Measurements from ENCODE around the gene PDIK1L.
"Not testable (repeated sequence)": the region's sequence is repeated elsewhere in the genome, so short reads cannot be mapped to it uniquely, and the experiment has no call there.

Gene PDIK1L

DNA sequence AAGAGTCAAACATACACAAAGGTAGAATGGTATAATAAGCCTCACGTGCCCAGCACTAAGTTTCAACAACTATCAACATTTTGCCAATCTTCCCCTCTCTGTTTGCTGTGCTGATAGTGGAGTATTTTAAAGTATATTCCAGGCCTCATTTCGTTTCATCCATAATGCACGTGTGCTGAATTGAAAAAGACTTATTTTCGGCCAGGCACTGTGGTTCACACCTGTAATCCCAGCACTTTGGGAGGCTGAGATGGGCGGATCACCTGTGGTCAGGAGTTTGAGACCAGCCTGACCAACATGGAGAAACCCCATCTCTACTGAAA, 6.4 kb upstream of the PDIK1L start:
- H2BK15ac ChIP-seq (ENCODE audit: low read length); H3K4ac ChIP-seq (ENCODE audit: low read length); DNase-seq (ENCODE audit: low spot score); H2AK5ac ChIP-seq (ENCODE audit: low read depth, low read length); H3K79me1 ChIP-seq (ENCODE audit: low read depth, low read length); H4K91ac ChIP-seq (ENCODE audit: low read depth, low read length, poor library complexity); H3K27ac ChIP-seq (replicated peaks; ENCODE audit: low read length); H3K9me3 ChIP-seq (replicated peaks in 1 of 2; ENCODE audit: control insufficient read depth in 2 of 2, insufficient read depth in 1 of 2, low read depth in 1 of 2, low read length in 2 of 2); H2BK120ac ChIP-seq (ENCODE audit: low read depth, low read length); H3K4me2 ChIP-seq (ENCODE audit: insufficient read depth, low read length, poor library complexity, severe bottlenecking); H3K4me3 ChIP-seq (ENCODE audit: low read length in 2 of 2); H2BK12ac ChIP-seq (ENCODE audit: low read length); H3K36me3 ChIP-seq (replicated peaks in 1 of 2; ENCODE audit: control insufficient read depth in 2 of 2, insufficient read depth in 2 of 2, low read length in 2 of 2); H3K18ac ChIP-seq (ENCODE audit: low read length); H3K23ac ChIP-seq (ENCODE audit: low read depth, low read length, poor library complexity); H3K4me1 ChIP-seq (ENCODE audit: control insufficient read depth in 2 of 2, insufficient read depth in 1 of 2, low read depth in 1 of 2, low read length in 2 of 2); H2BK5ac ChIP-seq (ENCODE audit: low read length); H3K14ac ChIP-seq (ENCODE audit: low read length); H4K8ac ChIP-seq (ENCODE audit: low read depth, low read length); H3K9ac ChIP-seq (ENCODE audit: low read depth, low read length, poor library complexity): not testable (repeated sequence)
- H2AFZ ChIP-seq (ENCODE audit: low read length): peak overlapping the region; percentile 73
- no CpG with 5 or more reads among the region's 5 CpGs for WGBS, 2 donors (ENCODE audit: extremely low coverage in 2 of 2, insufficient read length in 2 of 2, insufficient replicate concordance in 1 of 2)
- peaks cover 0 to 16% (median 0%) of the 10 kb centered on the region in 3 experiments for H3K27me3 ChIP-seq (ENCODE audit: control insufficient read depth in 3 of 3, insufficient read depth in 3 of 3, low read depth in 1 of 3, low read length in 3 of 3)

DNA sequence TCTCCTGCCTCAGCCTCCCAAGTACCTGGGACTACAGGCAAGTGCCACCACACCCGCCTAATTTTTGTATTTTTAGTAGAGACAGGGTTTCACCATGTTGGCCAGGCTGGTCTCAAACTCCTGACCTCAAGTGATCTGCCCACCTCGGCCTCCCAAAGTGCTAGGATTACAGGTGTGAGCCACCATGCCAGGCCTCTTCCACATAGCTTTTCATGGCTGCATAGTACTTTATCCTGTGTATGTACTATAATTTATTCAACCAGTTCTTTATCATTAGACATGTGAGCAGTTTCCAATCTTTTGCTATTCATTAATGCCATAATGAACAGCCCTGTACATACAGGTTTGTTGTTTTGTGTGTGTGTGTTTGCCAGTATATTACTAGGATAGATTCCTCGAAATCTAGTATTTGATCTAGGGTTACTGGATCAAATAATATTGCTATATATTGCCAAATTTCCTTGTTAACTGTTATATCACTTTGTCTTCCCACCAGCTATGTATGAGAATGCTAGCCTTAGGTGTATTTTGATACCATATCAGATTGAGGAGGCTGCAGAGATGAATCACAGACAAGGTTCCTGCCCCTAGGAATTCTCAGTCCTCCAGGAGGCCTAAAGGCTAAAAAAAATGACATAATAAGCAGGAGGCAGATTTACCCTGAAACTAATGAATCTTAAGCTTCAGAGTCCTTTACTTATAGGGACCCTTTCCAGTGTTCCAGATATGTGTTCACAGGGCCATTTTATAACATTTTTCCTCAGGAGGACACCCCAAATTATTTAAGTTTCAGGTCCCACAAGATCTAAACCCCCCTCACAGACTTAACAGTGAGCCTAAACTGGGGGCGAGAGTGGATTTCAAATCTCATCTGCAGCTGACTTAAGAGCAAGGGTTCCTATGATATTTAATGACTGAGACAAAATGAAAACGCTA, 2.1 kb upstream of the PDIK1L start:
- Histone ChIP-seq H3K4me2 (ENCODE audit: insufficient read depth, low read length, poor library complexity, severe bottlenecking) (no peak overlapping the region), H3K36me3 (replicated peaks in 1 of 2; ENCODE audit: control insufficient read depth in 2 of 2, insufficient read depth in 2 of 2, low read length in 2 of 2) (peaks cover 5 to 11% of the 10 kb centered on the region in 2 donors), H2AK5ac (ENCODE audit: low read depth, low read length) (no peak overlapping the region), H2BK5ac (ENCODE audit: low read length) (no peak overlapping the region), H3K14ac (ENCODE audit: low read length) (no peak overlapping the region), H2BK12ac (ENCODE audit: low read length) (no peak overlapping the region), H4K8ac (ENCODE audit: low read depth, low read length) (no peak overlapping the region), H3K27ac (replicated peaks; ENCODE audit: low read length) (no peak overlapping the region), H3K23ac (ENCODE audit: low read depth, low read length, poor library complexity) (no peak overlapping the region), H3K4me3 (ENCODE audit: low read length in 2 of 2) (peak overlapping the region in 1 of 2 donors; percentile 99), H2BK15ac (ENCODE audit: low read length) (no peak overlapping the region), H3K27me3 (ENCODE audit: control insufficient read depth in 3 of 3, insufficient read depth in 3 of 3, low read depth in 1 of 3, low read length in 3 of 3) (no peaks in the 10 kb centered on the region), H3K9ac (ENCODE audit: low read depth, low read length, poor library complexity) (no peak overlapping the region), H4K91ac (ENCODE audit: low read depth, low read length, poor library complexity) (no peak overlapping the region), H3K9me3 (replicated peaks in 1 of 2; ENCODE audit: control insufficient read depth in 2 of 2, insufficient read depth in 1 of 2, low read depth in 1 of 2, low read length in 2 of 2) (no peaks in the 10 kb centered on the region), H2AFZ (ENCODE audit: low read length) (no peak overlapping the region), H3K18ac (ENCODE audit: low read length) (no peak overlapping the region), H3K4ac (ENCODE audit: low read length) (no peak overlapping the region), H3K4me1 (ENCODE audit: control insufficient read depth in 2 of 2, insufficient read depth in 1 of 2, low read depth in 1 of 2, low read length in 2 of 2) (peaks cover 6 to 13% of the 10 kb centered on the region in 2 donors), H3K79me1 (ENCODE audit: low read depth, low read length) (peaks cover 3% of the 10 kb centered on the region), H2BK120ac (ENCODE audit: low read depth, low read length) (no peak overlapping the region)
- WGBS, 2 donors (ENCODE audit: extremely low coverage in 2 of 2, insufficient read length in 2 of 2, insufficient replicate concordance in 1 of 2): no CpG with 5 or more reads among the region's 5 CpGs
- DNase-seq (ENCODE audit: low spot score): no peak

DNA sequence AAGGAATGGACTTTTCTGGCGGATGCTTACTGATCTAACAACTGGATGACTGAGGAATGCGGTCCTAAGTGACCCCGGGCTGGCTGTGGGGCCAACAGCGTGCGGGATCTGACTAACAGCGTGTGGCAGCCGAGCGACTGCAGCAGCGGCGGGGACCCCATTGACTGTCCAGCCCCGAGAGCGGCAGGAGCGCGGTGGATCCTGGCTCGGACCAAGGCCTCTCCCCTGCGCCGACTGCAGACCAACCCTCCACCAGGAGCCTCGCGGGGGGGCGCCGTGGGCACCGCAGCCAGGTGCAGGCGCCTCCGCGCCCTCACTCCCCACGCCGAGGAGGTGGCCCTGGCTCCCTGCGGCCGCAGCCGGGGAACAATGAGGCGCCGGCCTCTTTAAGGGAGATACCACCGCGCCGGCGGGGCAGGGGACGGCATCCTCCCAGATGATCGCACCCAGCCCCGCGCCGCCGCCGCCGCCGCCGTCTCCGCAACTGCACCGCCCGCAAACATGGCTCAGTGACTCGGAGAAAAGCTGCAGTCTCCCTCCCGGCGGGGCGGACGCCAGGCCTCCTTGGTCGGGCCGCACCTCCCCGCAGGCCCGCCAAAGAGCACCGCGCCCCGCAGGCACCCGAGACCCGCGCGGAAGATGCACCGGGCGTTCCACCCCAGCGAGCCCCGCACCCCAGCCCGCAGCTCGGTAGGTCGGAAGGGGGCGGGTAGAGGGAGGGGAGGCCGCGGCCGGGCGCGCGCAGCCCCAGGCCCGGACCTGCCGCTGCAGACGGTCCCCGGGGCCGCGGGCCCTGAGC, 694 bp upstream of the PDIK1L start:
- peak overlapping the region; percentile 93 for H3K23ac ChIP-seq (ENCODE audit: low read depth, low read length, poor library complexity)
- H3K36me3 ChIP-seq (replicated peaks in 1 of 2; ENCODE audit: control insufficient read depth in 2 of 2, insufficient read depth in 2 of 2, low read length in 2 of 2): peaks cover 7 to 24% of the 10 kb centered on the region in 2 donors
- DNase-seq (ENCODE audit: low spot score): peak; percentile 87
- peak overlapping the region; percentile 95 for H3K9ac ChIP-seq (ENCODE audit: low read depth, low read length, poor library complexity)
- H3K4me3 ChIP-seq (ENCODE audit: low read length in 2 of 2): peak overlapping the region; percentile 91 to 99
- H4K91ac ChIP-seq (ENCODE audit: low read depth, low read length, poor library complexity): peak overlapping the region; percentile 92
- peak overlapping the region; percentile 99 for H2BK15ac ChIP-seq (ENCODE audit: low read length)
- peak overlapping the region; percentile 99 for H3K18ac ChIP-seq (ENCODE audit: low read length)
- H3K14ac ChIP-seq (ENCODE audit: low read length): peak overlapping the region; percentile 89
- peak overlapping the region; percentile 99 for H2BK5ac ChIP-seq (ENCODE audit: low read length)
- H2AK5ac ChIP-seq (ENCODE audit: low read depth, low read length): peak overlapping the region; percentile 95
- H3K4me1 ChIP-seq (ENCODE audit: control insufficient read depth in 2 of 2, insufficient read depth in 1 of 2, low read depth in 1 of 2, low read length in 2 of 2): peaks cover 6 to 10% of the 10 kb centered on the region in 2 donors
- H3K9me3 ChIP-seq (replicated peaks in 1 of 2; ENCODE audit: control insufficient read depth in 2 of 2, insufficient read depth in 1 of 2, low read depth in 1 of 2, low read length in 2 of 2): no peaks in the 10 kb centered on the region
- peak overlapping the region; percentile 98 for H2AFZ ChIP-seq (ENCODE audit: low read length)
- peak overlapping the region; percentile 89 for H3K4me2 ChIP-seq (ENCODE audit: insufficient read depth, low read length, poor library complexity, severe bottlenecking)
- peak overlapping the region; percentile 75 for H2BK12ac ChIP-seq (ENCODE audit: low read length)
- WGBS, 2 donors (ENCODE audit: extremely low coverage in 2 of 2, insufficient read length in 2 of 2, insufficient replicate concordance in 1 of 2): no CpG with 5 or more reads among the region's 85 CpGs
- H2BK120ac ChIP-seq (ENCODE audit: low read depth, low read length): peak overlapping the region; percentile 47
- H4K8ac ChIP-seq (ENCODE audit: low read depth, low read length): no peak overlapping the region
- H3K4ac ChIP-seq (ENCODE audit: low read length): no peak overlapping the region
- H3K79me1 ChIP-seq (ENCODE audit: low read depth, low read length): peaks cover 3% of the 10 kb centered on the region
- no peaks in the 10 kb centered on the region for H3K27me3 ChIP-seq (ENCODE audit: control insufficient read depth in 3 of 3, insufficient read depth in 3 of 3, low read depth in 1 of 3, low read length in 3 of 3)
- H3K27ac ChIP-seq (replicated peaks; ENCODE audit: low read length): peak overlapping the region; percentile 95

- no peak overlapping the region for H4K91ac ChIP-seq (ENCODE audit: low read depth, low read length, poor library complexity)
- H3K23ac ChIP-seq (ENCODE audit: low read depth, low read length, poor library complexity): peak overlapping the region; percentile 95
- peaks cover 3% of the 10 kb centered on the region for H3K79me1 ChIP-seq (ENCODE audit: low read depth, low read length)
- peak overlapping the region; percentile 91 for H3K27ac ChIP-seq (replicated peaks; ENCODE audit: low read length)
- H4K8ac ChIP-seq (ENCODE audit: low read depth, low read length): no peak overlapping the region
- H3K4ac ChIP-seq (ENCODE audit: low read length): no peak overlapping the region
- peak overlapping the region; percentile 99 for H2BK5ac ChIP-seq (ENCODE audit: low read length)
- no peaks in the 10 kb centered on the region for H3K27me3 ChIP-seq (ENCODE audit: control insufficient read depth in 3 of 3, insufficient read depth in 3 of 3, low read depth in 1 of 3, low read length in 3 of 3)
- H3K36me3 ChIP-seq (replicated peaks in 1 of 2; ENCODE audit: control insufficient read depth in 2 of 2, insufficient read depth in 2 of 2, low read length in 2 of 2): peaks cover 7 to 36% of the 10 kb centered on the region in 2 donors
- peak overlapping the region; percentile 98 for H2AFZ ChIP-seq (ENCODE audit: low read length)
- peak overlapping the region; percentile 16 for H2BK120ac ChIP-seq (ENCODE audit: low read depth, low read length)
- peak overlapping the region; percentile 99 for H3K9ac ChIP-seq (ENCODE audit: low read depth, low read length, poor library complexity)
- peak overlapping the region; percentile 100 for H3K18ac ChIP-seq (ENCODE audit: low read length)
- peak overlapping the region; percentile 92 to 99 for H3K4me3 ChIP-seq (ENCODE audit: low read length in 2 of 2)
- no peak overlapping the region for H2AK5ac ChIP-seq (ENCODE audit: low read depth, low read length)
- peaks cover 6 to 10% of the 10 kb centered on the region in 2 donors for H3K4me1 ChIP-seq (ENCODE audit: control insufficient read depth in 2 of 2, insufficient read depth in 1 of 2, low read depth in 1 of 2, low read length in 2 of 2)
- WGBS, 2 donors (ENCODE audit: extremely low coverage in 2 of 2, insufficient read length in 2 of 2, insufficient replicate concordance in 1 of 2): no CpG with 5 or more reads among the region's 9 CpGs
- DNase-seq (ENCODE audit: low spot score): no peak
- peak overlapping the region; percentile 97 for H3K4me2 ChIP-seq (ENCODE audit: insufficient read depth, low read length, poor library complexity, severe bottlenecking)
- no peak overlapping the region for H2BK12ac ChIP-seq (ENCODE audit: low read length)
- H3K9me3 ChIP-seq (replicated peaks in 1 of 2; ENCODE audit: control insufficient read depth in 2 of 2, insufficient read depth in 1 of 2, low read depth in 1 of 2, low read length in 2 of 2): no peaks in the 10 kb centered on the region
- no peak overlapping the region for H3K14ac ChIP-seq (ENCODE audit: low read length)
- no peak overlapping the region for H2BK15ac ChIP-seq (ENCODE audit: low read length)
These were observed 767 bp downstream of the PDIK1L start for GRCh38 chr1:26112407-26112775.

Measured in neuronal stem cell (in vitro differentiated cells).